ENCODE results near the gene PNLIPRP3. TPM values are rescaled to one million over a fixed set of nuclear protein-coding genes. Genes with fewer than 3 reads are reported as not detected.

Gene PNLIPRP3
- total and polyA plus RNA-seq, 2 donors (not counting 3 experiments of a cell fraction or from before 2014, with no cell fraction given) = not detected

DNA sequence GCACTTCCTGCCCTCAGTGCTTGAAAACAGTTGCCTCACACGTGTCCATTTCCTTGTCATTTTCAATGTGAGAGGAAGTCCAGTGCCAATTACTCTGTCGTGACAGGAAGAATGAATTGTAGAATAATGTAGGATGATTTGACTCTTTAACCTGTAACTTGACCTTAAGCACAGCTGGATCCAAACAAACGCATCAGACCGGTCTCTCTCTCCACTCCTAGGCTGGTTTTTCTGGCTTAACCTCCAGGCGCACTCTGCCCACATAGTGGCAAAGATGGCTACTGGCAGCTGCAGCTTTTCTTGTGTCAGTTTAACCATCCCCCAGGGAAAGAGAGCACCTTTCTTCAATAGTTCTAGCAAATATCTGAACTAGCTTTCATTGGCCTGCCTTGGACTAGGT, 29.4 kb upstream of the PNLIPRP3 start:
- Histone ChIP-seq H3K36me3 (ENCODE audit: control insufficient read depth in 2 of 2, extremely low read depth in 1 of 2, insufficient read depth in 2 of 2, low read length in 2 of 2) (no peaks in the 10 kb centered on the region), H3K79me2 (ENCODE audit: control insufficient read depth, insufficient read depth, low read length) (no peaks in the 10 kb centered on the region), H3K27ac (ENCODE audit: insufficient read depth, low read depth, low read length) (no peak overlapping the region), H3K27me3 (ENCODE audit: control insufficient read depth in 2 of 2, insufficient read depth in 2 of 2, low read length in 2 of 2) (no peaks in the 10 kb centered on the region), H3K9ac (replicated peaks; ENCODE audit: extremely low read depth, insufficient read depth, low read length) (no peak overlapping the region), H3K4me3 (replicated peaks in 1 of 3; ENCODE audit: insufficient read depth in 1 of 3, low read depth in 1 of 3, low read length in 3 of 3) (no peak overlapping the region), H4K20me1 (replicated peaks; ENCODE audit: control insufficient read depth, extremely low read depth, insufficient read depth, low read length) (no peaks in the 10 kb centered on the region), H3K4me1 (ENCODE audit: control insufficient read depth, extremely low read depth, insufficient read depth, low read length) (no peaks in the 10 kb centered on the region), H3K9me3 (replicated peaks; ENCODE audit: control insufficient read depth, insufficient read depth, low read length) (no peaks in the 10 kb centered on the region), H3K9me1 (replicated peaks; ENCODE audit: control insufficient read depth, extremely low read depth, insufficient read depth, low read length) (no peaks in the 10 kb centered on the region), H3K4me2 (ENCODE audit: insufficient read depth, low read length) (no peak overlapping the region), H2AFZ (ENCODE audit: low read depth, low read length) (no peak overlapping the region)
- ChIA-PET POLR2A (no interaction called here), CTCF (no interaction called here)
- intact Hi-C loops (cut with micrococcal nuclease) (no loop called here), dilution Hi-C loops (cut with MboI; ENCODE audit: extremely low pct_ligation_motif_present, low sequenced_read_pairs) (no loop called here)
- no peak for FAIRE-seq
- BruUV-seq (replicated peaks) = no TSS peak
- DNase-seq (ENCODE audit: low read depth, low spot score) = no peak
- TF ChIP-seq MYC (IDR thresholded peaks at IDR 0.05; ENCODE audit: low read depth, low read length) (no peak), GATA2 (IDR thresholded peaks at IDR 0.05; ENCODE audit: insufficient read depth, insufficient read length, low read depth, low read length) (no peak), FOS (IDR thresholded peaks at IDR 0.05; ENCODE audit: borderline replicate concordance, insufficient read depth, low read length) (no peak), EZH2 (IDR thresholded peaks at IDR 0.05; ENCODE audit: borderline replicate concordance, low read depth, low read length, severe bottlenecking) (no peak), JUN (IDR thresholded peaks at IDR 0.05; ENCODE audit: borderline replicate concordance, insufficient read depth, insufficient read length, low read depth) (no peak), POLR2AphosphoS5 (IDR thresholded peaks at IDR 0.05; ENCODE audit: insufficient read depth, low read depth, low read length) (no peak), POLR2A (IDR thresholded peaks at IDR 0.05; ENCODE audit: low read depth, low read length) (no peak)
- TF ChIP-seq, protein P1, sequence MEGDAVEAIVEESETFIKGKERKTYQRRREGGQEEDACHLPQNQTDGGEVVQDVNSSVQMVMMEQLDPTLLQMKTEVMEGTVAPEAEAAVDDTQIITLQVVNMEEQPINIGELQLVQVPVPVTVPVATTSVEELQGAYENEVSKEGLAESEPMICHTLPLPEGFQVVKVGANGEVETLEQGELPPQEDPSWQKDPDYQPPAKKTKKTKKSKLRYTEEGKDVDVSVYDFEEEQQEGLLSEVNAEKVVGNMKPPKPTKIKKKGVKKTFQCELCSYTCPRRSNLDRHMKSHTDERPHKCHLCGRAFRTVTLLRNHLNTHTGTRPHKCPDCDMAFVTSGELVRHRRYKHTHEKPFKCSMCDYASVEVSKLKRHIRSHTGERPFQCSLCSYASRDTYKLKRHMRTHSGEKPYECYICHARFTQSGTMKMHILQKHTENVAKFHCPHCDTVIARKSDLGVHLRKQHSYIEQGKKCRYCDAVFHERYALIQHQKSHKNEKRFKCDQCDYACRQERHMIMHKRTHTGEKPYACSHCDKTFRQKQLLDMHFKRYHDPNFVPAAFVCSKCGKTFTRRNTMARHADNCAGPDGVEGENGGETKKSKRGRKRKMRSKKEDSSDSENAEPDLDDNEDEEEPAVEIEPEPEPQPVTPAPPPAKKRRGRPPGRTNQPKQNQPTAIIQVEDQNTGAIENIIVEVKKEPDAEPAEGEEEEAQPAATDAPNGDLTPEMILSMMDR (IDR thresholded peaks at IDR 0.05; ENCODE audit: extremely low read depth in 1 of 2, insufficient read depth in 1 of 2, low read depth in 1 of 2, low read length in 2 of 2) = no peak
- TF ChIP-seq, protein P2, sequence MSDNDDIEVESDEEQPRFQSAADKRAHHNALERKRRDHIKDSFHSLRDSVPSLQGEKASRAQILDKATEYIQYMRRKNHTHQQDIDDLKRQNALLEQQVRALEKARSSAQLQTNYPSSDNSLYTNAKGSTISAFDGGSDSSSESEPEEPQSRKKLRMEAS (IDR thresholded peaks at IDR 0.05; ENCODE audit: insufficient read depth, insufficient read length) = no peak

Measured in endothelial cell of umbilical vein (primary cell).